HG02588 (cell line): Measurements from ENCODE around the gene COX6B2.
"Not testable (repeated sequence)": the region's sequence is repeated elsewhere in the genome, so short reads cannot be mapped to it uniquely, and the experiment has no call there.

Experiments used
- ATAC-seq: cut with Tn5 transposase; IDR thresholded peaks from one replicate; pipeline ENCODE4 v1.9.1; 2021; ENCODE audit warnings: mild to moderate bottlenecking, moderate library complexity; ENCODE audit not compliant: unreplicated experiment

Gene COX6B2

DNA sequence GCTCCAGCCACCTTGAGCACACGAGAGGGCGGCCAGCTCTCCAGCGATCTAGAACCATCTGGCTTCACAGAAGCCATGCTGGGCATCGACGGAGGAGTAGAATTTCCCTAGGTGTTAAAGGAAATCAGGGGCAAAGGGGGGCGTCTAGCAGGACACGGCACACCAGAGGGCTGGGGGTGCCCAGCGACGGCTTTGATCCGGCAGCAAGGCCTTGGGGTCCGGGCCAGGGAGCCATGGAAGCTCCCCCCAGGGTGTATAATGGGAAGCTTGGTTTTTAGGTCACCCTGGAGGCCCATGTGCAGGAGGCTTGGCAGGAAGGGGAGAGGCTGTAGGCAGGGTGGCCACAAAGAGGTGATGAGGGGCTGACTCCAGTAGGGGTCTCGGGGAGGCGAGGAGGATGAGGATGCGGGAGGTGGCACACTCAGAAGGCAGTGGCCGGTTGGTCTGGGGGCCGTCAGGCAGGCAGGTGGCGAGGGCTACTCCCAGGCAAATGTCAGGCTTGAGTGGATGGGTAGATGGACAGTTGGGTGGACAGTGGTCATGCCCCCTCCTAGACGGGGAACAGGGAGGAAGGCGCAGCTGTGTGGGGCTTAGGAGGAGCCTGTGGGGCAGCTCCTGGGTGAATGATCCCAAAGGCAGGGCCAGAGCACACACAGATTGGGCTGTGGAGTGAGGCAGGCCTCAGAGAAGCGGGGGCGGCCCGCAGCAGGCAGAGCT lies 9.3 kb downstream of the COX6B2 start:
- ATAC-seq: no peak

DNA sequence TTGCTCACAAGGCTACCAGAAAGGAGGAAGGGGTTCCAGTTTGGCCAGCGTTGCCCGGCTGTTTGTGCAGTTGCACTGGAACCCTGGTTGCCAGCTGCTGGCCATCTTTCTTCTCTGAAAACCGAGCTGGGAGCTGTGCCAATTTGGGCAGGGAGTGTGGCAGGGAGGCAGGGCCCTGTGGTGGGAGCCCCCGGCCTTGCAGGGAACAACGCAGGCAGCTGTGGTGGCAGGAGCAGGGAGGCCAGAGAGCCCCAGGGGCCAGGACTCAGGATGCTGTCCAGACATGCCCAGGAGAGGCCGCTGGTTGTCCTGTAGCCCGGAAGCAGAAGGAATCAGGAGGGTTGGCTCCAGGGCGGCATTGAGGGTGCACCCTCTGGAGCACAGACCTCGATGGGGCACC lies 10.1 kb downstream of the COX6B2 start:
- no peak for ATAC-seq

DNA sequence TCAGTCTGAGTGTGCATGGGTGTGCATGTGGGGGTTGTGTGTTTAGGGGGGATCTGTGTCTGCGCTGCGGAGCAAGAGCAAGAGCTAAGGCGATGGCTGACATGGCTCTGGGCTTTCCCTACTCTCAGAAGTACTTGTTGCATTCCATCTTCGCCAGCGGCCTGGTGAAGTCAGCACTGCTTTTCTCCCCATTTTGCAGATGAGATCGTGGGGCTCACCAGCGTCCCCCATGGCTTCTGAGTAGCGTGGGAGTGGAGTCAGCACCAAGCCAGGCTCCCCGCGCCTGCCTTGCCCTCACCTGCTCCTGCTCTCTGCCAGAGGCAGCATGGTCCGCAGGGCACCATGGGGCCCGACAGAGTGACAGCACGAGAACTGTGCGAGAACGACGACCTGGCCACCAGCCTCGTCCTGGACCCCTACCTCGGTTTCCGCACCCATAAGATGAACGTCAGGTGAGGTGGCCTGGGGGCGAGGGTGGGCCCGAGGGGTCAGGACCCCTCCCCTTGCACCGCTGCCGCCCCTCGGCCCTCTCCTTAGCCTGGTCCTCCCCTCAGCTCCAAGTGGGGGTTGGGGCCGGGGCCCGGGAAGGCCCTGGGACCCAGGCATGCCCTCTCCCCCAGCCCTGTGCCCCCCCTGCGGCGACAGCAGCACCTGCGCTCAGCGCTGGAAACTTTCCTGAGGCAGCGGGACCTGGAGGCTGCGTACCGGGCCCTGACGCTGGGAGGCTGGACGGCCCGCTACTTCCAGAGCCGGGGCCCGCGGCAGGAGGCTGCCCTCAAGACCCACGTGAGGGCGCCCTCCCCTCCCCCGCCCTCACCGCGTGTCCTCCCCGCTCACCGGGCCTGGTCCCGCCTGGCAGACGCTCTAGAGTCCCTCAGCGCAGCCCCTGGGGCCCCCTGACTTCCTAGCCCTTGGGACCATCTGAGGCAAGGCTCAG lies 12.7 kb downstream of the COX6B2 start:
- ATAC-seq: no peak

DNA sequence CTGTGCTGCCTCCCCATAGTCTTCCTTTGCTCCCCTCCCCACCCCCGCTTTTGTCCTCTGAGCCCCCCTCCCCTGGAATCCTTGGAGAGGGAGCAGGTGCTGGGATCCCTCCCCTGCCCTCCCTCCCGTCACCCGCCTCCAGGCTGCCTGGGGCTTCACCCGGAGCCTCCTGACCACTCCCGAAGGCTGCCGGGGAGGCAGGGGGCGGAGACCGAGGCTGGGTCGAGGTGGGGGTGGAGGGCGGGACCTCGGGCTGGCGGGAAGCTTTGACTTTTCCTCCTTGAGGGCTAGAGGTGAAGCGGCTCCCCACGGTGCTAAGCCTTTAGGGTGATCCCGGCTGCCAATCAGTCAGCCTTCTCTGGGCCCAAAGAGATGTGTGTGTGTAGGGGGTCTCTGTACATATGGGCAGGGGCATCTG lies 13.3 kb downstream of the COX6B2 start:
- ATAC-seq: no peak

DNA sequence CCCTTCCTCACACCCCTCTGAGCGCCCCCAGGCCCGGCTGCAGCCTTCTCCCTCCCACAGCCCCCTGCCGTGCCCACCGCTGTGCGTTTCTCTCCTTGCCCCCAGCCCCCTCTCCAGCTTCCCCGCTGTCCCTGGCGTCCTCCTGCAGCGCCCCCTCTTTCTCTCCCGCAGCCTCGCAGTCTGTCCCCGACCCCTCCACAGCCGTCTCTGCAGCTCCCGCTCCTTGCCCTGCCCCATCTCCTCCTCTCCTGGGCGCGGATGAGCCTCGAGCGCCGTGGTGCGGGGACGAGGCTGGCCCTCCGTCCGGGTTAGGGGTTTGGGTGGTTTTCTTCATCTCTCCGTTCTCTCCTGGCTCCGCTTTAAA lies 13.8 kb downstream of the COX6B2 start:
- no peak for ATAC-seq

DNA sequence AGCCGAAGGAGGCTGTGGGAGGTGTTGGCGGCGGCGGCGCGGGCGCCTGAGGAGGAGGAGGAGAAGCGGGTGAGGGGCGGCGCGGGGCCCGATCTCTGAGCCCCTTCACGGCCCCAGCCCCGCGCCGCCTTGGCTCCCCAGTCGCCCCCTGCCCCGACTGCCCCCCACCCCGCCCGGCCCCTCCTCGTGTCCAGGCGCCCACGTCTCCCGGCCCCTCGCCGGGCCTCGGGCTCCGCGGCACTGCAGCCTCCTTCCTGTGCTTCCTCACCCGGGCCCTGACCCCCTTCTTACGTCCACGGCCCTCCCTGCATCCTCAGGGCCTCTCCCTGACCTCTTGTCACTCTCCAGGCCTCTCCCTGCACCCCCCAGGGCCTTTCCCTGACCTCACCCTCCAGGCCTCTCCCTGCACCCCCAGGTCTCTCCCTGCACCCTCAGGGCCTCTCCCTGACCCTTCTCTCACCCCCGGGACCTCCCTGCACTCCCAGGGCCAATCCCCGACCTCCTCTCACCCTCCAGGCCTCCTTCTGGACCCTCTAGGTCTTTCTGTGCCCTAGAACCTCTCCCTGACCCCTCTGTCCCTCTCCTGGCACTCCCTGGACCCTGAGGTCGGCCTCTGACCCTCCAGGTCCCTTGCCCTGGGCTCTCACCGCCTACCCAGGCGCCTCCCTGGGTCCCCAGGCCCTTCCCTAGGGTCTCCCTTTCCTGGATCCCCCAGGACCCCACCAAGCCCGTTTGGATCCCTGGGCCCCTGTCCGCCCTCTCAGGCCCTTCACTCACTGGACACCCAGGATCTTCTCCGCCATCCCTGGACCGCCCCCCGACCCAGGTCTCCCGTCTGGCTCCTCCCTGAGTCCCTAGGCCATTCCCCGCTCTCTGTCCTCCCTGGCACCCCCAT lies 14.4 kb downstream of the COX6B2 start:
- no peak for ATAC-seq

DNA sequence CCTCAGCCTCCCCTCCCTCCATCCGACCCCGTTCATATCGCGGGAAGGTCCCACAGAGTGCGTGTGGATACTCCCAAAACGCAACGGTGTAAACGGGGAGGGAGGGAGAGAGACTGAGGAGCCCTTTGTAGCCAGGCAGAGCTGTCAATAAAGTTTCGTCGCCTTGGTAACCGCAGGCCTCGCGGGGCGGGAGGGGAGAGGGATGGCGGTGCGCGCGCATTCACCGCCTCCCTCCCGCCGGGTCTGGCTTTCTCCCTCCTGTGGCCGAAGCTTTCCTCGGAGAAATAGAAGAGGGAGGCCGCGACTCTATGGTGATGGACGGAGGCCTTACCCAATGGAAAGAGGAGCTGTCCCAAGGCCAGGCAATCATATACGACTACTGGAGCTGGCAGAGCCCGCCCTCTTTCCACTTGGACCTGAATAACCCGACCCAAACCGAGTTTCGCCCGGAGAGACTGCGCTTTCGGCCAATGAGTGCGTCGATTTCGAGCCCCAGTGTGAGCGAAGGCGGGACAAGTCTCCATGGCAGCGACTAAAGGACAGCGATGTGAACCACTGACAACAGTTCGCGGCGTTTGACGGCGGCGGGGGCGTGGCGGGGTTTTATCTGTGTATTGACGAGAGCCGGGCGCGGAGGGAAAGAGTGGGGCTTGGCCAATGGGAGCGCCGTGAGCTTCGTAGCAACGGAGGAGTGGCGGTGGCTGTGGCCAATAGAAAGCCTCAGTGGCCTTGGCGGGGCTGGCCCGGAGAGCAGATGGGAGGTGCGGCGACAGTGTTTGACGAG lies 15.2 kb downstream of the COX6B2 start, which contains the start of gene KMT5C:
Gene KMT5C, plus strand, starts transcription at position 772 of the 784 bp plus-strand sequence. CDS start 2,061 bp downstream, outside the sequence.
- ATAC-seq: peak; percentile 78

DNA sequence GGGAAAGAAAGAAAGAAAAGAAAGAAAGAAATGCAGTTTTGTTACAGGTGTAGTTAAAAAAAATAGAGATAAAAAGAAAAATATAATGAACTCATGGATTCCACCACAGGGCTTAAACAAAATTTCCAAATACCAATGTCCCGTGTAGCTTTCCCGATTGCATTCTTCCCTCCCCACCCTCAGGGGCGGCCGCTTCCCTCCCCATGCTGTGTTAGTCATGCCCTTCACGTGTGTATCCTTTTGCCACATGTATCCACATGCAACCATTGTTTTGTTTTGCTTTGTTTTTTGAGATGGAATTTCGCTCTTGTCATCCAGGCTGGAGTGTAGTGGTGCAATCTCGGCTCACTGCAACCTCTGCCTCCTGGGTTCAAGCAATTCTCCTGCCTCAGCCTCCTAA lies 18.4 kb downstream of the COX6B2 start:
- no peak for ATAC-seq

DNA sequence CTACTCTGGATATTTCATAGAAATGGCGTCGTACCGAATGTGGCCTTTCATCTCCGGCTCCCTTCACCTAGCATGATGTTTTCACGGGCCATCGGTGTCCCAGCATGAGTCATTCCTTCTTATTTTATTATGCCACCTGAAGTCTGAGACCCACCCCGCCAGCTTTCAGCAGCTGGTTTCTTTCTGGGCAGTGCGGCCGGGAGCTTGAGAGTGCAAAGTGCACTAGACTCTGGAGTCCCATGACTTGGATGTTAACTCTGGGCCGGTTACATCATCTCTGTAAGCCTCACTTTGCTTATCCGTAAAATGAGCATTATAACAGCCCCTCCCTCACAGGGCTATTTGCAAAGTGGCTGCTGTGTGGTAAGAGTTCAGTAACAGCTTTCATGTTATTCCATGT lies 20.6 kb downstream of the COX6B2 start:
- no peak for ATAC-seq

DNA sequence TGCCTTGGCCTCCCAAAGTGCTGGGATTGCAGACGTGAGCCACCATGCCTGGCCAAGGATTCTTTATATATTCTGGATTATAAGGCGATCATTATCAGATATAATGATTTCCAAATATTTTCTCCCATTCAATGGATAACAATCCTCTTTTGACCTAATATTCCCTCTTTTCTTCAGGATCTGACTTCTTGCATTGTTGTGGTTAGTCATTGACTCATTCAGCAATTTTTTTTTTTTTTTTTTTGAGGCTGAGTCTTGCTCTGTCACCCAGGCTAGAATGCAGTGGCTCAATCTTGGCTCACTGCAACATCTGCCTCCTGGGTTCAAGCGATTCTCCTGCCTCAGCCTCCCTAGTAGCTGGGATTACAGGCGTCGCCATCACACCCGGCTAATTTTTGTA lies 24.7 kb downstream of the COX6B2 start:
- not testable (repeated sequence) for ATAC-seq

DNA sequence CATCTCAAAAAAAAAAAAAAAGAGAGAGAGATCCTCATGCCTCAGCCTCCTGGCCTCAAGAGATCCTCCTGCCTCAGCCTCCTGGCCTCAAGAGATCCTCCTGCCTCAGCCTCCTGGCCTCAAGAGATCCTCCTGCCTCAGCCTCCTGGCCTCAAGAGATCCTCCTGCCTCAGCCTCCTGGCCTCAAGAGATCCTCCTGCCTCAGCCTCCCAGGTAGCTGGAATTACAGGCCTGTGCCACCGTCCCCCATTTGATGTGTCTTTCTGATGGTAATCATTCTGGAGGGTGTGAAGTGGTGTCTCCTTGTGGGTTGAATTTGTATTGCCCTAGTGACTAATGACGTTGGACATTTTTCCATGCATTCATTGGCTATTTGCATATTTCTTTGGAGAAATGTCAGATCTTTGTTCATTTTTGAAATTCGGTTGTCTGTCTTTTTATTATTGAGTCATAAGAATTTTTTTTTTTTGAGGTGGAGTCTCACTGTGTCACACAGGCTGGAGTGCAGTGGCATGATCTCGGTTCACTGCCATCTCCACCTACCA lies 25.7 kb downstream of the COX6B2 start:
- not testable (repeated sequence) for ATAC-seq

DNA sequence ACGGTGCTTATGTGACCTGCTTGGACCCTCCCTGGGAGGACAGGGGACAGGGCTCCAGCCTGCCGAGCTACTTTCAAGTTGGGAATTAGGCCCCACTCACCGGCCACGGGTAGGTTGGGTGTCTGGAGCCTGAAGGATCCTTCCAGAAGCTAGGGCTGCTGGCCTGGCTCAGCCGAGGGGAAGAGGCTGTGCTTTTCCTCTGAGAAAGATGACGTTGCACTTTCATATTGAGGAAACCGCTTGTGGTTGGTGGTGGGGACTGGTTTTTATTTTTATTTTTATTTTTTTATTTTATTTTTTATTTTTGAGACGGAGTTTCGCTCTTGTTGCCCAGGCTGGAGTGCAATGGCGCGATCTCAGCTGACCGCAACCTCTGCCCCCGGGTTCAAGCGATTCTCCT lies 29.3 kb downstream of the COX6B2 start, which contains the start of gene TMEM150B:
Gene TMEM150B, minus strand, starts transcription at position 170 of the 400 bp plus-strand sequence. CDS start 4,305 bp downstream, outside the sequence.
- no peak for ATAC-seq

DNA sequence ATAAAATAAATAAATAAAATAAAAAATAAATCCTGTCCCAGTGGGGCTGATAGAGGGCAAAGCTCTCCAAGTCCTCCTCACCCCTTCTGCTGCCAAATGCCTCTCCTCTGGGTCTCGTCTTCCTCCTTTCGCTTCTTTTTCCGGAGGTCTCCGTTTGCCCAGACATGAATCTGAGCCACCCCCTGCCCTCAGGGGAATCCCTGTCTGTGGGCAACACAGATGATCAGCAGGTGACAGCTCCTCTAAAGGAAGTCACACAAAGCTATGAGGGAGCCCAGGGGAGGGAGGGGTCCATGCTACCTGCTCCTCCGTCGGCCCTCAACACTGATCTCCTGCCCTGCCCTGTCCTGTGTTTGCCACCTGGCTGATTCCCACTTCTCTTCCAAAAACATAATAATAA lies 29.9 kb downstream of the COX6B2 start:
- no peak for ATAC-seq

DNA sequence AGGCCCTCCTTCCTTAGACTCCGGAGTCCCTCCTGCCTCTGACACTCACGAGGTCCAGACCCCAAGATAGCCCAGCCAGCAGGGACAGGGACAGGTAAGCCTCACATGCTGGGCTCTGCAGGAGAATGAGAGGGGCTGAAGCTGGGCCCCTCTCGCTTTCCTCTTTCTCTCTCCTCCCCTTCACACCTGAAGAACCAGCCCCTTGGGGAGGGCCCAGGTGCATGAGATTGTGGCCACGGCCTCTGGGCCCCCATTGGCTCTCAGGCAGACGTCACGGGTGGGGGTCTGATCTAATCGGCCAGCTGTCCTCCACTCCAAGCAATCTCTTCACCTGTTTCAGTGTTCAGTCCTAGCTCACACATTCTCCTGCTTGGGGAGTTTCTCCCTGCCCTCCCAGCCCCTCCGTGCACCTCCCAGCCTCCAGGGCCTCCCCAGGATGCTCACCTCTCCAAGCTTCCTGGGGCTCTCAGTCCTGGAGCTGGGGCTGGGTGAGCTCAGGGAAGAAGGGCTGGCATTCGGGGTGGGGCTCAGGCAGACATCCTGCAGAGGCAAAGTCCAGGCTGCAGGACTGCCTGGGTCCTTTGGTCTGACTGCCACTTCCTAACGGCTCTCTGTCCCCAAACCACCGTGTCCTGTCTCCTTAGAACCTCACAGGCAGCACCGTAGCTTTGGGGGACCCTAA lies 32.2 kb downstream of the COX6B2 start:
- ATAC-seq: no peak

DNA sequence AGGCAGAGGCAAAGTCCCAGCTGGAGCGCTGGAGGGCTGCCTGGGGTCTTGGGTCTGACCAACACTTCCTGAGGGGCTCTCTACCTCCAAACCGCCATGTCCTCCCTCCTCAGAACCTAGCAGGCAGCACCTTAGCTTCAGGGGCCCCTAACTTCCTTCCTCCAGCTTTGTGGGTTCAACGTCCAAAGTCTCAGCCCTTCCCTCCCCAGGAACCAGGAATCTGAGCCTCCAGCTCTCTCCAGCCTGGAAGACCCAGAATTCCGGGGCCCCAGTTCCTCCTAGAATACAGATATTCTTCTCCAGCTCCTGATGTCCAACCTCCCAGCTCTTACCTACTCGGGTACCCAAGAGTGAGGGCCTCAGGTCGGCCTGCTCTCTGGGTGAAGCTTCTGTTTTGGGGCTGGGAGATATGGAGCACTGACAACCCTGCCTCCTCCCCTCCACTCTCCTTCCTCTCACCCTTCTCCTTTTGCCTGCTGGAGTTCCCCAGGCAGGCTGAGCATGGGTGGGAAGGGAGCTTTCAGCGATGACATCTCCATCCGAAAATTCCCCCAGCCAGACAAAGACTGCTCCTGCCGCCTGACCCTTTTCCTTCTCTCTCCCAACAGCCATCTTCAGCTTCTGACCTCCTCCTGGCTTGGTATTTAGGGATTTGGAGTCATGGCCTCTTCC lies 32.9 kb downstream of the COX6B2 start:
- ATAC-seq: no peak

DNA sequence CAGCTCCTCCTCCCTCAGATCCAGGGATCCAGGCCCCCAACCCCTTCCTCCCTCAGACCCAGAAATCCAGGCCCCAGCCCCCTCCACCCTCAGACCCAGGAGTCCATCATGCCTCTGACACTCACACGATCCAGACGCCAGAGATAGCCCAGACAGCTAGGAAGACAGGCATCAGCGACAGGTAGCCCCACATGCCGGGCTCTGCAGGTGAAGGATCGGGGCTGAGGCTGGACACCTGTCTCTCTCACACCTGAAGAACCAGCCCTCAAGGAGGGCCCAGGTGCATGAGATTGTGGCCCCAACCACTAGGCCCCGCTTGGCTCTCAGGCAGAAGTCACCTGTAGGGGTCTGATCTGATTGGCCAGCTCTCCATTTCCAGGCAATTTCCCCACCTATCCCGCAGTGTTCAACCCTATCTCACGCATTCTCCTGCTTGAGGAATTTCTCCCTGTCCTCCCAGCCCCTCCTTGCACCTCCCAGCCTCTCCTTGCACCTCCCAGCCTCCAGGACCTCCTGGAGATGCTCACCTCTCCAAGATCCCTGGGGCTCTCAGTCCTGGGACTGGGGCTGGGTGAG lies 33.6 kb downstream of the COX6B2 start:
- no peak for ATAC-seq

DNA sequence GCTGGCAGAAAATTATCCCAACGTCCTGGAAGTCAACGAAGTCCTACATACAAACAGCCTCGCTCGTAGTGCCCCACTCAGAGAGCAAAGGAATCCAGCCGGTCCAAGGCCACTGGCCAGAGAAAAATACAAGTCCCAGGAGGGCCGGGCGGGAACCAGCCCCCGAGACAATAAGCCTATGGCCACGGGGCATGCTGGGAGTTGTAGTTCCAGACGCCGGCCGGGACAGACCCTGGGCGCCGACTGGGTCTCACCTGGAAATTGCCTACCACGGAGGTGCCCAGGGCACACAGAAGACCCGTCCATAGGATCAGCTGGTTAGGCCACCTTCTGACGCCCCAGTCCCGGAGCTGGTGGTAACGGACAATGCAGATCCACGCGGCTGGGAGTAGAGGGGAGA lies 34.7 kb downstream of the COX6B2 start:
- ATAC-seq: no peak

DNA sequence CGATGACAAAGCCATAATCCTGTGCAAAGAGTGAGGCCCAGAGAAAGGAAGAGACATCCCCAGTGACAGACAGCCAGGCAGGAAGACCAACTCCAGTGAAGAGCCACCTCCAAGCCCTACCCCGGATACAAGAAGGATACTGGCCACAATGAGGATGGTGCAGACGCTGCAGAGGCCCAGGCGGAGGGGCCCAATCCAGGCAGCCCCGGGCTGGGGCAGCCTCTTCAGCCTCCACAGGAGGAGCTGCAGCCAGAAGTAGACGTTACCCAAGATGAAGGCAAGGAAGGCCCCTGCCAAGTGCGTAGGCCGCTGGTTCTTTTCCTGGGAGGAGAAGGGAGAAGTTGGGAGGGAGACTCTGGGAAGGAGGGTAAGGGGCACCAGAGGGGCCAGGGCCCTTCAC lies 37.9 kb downstream of the COX6B2 start:
- no peak for ATAC-seq
